ENCODE data around the gene TEK.

TEK gene

GRCh38 chr9:27168496-27168895 is 59.5 kb downstream of the TEK start:
- no peak overlapping the region for H3K4me3 ChIP-seq (ENCODE audit: low read depth, low read length)
- peak; percentile 27 for DNase-seq (ENCODE audit: low read depth)
- TF ChIP-seq CTCF (conservative IDR thresholded peaks at IDR 0.05; ENCODE audit: low read depth, low read length): no peak

GRCh38 chr9:27168951-27169350 is 59.9 kb downstream of the TEK start:
- H3K4me3 ChIP-seq (ENCODE audit: low read depth, low read length): no peak overlapping the region
- DNase-seq (ENCODE audit: low read depth): no peak
- TF ChIP-seq CTCF (conservative IDR thresholded peaks at IDR 0.05; ENCODE audit: low read depth, low read length): no peak

DNA sequence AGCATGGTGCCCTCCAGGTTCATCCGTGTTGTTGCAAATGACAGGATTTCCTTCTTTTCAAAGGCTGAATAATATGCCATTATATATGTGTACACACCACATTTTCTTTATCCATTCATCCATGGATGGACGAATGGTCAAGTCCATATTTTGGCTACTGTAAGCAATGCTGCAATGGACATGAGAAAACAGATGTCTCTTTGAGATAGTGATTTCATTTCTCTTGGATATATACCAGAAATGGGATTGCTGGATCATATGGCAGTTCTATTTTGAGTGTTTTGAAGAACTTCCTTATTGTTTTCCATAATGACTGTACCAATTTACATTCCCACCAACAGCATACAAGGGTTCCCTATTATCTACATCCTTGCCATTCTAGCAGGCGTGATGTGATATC is 67.9 kb downstream of the TEK start:
- no peak overlapping the region for H3K4me3 ChIP-seq (ENCODE audit: low read depth, low read length)
- no peak for DNase-seq (ENCODE audit: low read depth)
- TF ChIP-seq CTCF (conservative IDR thresholded peaks at IDR 0.05; ENCODE audit: low read depth, low read length): no peak

- TF ChIP-seq CTCF (conservative IDR thresholded peaks at IDR 0.05; ENCODE audit: low read depth, low read length): no peak
- DNase-seq (ENCODE audit: low read depth): peak; percentile 24
- H3K4me3 ChIP-seq (ENCODE audit: low read depth, low read length): no peak overlapping the region
Observed at GRCh38 chr9:27179245-27179865, 70.3 kb downstream of the TEK start.

DNA sequence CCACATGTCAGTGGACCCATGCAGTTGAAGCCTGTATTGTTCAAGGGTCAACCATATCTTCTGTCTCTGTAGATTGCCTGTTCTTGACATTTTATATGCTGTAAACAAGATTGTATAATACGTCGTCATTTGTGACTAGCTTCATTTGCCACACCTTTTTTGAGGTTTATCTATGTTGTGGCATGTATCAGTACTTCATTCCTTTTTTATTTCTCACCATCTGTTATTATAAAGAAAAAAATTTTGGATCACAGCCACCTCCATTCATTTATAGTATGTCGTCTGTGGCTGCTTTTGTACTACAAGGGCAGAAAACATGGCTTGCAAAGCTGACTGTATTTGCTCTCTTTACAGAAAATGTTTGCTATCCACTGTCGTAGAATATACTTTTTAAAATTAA is 72.4 kb downstream of the TEK start:
- peak; percentile 74 for DNase-seq (ENCODE audit: low read depth)
- no peak overlapping the region for H3K4me3 ChIP-seq (ENCODE audit: low read depth, low read length)
- TF ChIP-seq CTCF (conservative IDR thresholded peaks at IDR 0.05; ENCODE audit: low read depth, low read length): no peak

- no peak for TF ChIP-seq CTCF (conservative IDR thresholded peaks at IDR 0.05; ENCODE audit: low read depth, low read length)
- H3K4me3 ChIP-seq (ENCODE audit: low read depth, low read length): no peak overlapping the region
- no peak for DNase-seq (ENCODE audit: low read depth)
Observed at GRCh38 chr9:27182421-27182820, 73.4 kb downstream of the TEK start.

- no peak for DNase-seq (ENCODE audit: low read depth)
- H3K4me3 ChIP-seq (ENCODE audit: low read depth, low read length): no peak overlapping the region
- TF ChIP-seq CTCF (conservative IDR thresholded peaks at IDR 0.05; ENCODE audit: low read depth, low read length): no peak
Observed at GRCh38 chr9:27183131-27183530, 74.1 kb downstream of the TEK start.

All from choroid plexus epithelial cell (primary cell).